Measurements from ENCODE around the gene ZNF70.

ZNF70 gene

GRCh38 chr22:23752090-23752691, 1.3 kb upstream of the ZNF70 start:
- TF ChIP-seq, protein P1, sequence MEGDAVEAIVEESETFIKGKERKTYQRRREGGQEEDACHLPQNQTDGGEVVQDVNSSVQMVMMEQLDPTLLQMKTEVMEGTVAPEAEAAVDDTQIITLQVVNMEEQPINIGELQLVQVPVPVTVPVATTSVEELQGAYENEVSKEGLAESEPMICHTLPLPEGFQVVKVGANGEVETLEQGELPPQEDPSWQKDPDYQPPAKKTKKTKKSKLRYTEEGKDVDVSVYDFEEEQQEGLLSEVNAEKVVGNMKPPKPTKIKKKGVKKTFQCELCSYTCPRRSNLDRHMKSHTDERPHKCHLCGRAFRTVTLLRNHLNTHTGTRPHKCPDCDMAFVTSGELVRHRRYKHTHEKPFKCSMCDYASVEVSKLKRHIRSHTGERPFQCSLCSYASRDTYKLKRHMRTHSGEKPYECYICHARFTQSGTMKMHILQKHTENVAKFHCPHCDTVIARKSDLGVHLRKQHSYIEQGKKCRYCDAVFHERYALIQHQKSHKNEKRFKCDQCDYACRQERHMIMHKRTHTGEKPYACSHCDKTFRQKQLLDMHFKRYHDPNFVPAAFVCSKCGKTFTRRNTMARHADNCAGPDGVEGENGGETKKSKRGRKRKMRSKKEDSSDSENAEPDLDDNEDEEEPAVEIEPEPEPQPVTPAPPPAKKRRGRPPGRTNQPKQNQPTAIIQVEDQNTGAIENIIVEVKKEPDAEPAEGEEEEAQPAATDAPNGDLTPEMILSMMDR (IDR thresholded peaks at IDR 0.05) = no peak
- no peak for TF ChIP-seq ZFX (IDR thresholded peaks at IDR 0.05; ENCODE audit: borderline replicate concordance)
- H3K27ac ChIP-seq = peak overlapping the region; percentile 97

DNA sequence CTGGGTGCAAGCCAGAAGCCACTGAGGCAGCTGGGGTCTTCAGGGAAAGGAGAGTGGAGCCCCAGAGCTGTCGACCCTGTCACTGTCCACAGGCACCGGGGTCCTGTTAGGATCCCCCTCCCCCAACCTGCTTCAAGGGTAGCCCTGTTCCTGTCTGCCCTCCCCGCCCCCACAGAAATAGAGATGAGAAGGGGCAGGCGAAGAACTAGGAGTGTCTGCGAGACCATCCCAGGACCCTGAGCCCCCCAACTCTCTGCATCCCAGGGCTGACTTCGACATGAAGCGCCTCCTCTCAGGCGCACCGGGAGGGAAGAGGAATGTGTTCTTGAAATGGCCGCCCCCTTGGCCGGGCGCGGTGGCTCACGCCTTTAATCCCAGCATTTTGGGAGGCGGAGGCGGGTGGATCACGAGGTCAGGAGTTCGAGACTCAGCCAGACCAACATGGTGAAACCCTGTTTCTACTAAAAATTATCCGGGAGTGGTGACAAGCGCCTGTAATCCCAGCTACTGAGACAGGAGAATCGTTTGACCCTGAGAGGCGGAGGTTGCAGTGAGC, 607 bp upstream of the ZNF70 start:
- H3K27ac ChIP-seq = peak overlapping the region; percentile 97
- no peak for TF ChIP-seq ZFX (IDR thresholded peaks at IDR 0.05; ENCODE audit: borderline replicate concordance)
- TF ChIP-seq, protein P1 (IDR thresholded peaks at IDR 0.05) = no peak

GRCh38 chr22:23750367-23750713, 572 bp downstream of the ZNF70 start:
- peak overlapping the region; percentile 97 for H3K27ac ChIP-seq

DNA sequence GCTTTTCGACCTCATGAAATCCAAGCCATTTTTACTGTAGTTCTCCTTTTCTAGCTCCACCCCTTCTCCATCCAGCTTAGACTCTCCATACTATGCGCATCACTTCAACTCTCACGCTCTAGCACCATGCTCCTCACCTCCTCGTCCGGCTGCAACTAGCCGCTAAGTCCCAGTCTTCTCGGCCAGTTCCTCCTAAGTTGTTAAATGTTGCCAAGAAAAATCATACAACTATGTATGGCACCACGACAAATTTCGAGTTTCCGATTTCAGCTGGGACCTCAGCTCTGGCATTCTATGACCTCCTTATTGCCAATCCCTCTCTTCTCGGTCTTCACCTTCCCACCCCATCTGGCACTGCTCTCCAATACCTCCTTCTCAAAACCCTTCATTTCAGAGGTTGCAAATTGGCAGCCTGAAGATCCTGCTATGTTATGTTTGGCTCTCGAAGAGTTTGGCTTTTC, 1.0 kb downstream of the ZNF70 start:
- TF ChIP-seq, protein P1 (IDR thresholded peaks at IDR 0.05) = no peak
- TF ChIP-seq ZFX (IDR thresholded peaks at IDR 0.05; ENCODE audit: borderline replicate concordance) = no peak
- H3K27ac ChIP-seq = peak overlapping the region; percentile 97

More at GRCh38 chr22:23750367-23750713, 572 bp downstream of the ZNF70 start:
- TF ChIP-seq, protein P1 (IDR thresholded peaks at IDR 0.05) = no peak
- TF ChIP-seq ZFX (IDR thresholded peaks at IDR 0.05; ENCODE audit: borderline replicate concordance) = no peak

- TF ChIP-seq ZFX (IDR thresholded peaks at IDR 0.05; ENCODE audit: borderline replicate concordance) = no peak
- TF ChIP-seq, protein P1 (IDR thresholded peaks at IDR 0.05) = no peak
- H3K27ac ChIP-seq = no peak overlapping the region
These were observed 5.1 kb downstream of the ZNF70 start for GRCh38 chr22:23745791-23746190.

GRCh38 chr22:23744485-23744884, 6.4 kb downstream of the ZNF70 start:
- TF ChIP-seq, protein P1 (IDR thresholded peaks at IDR 0.05) = no peak
- TF ChIP-seq ZFX (IDR thresholded peaks at IDR 0.05; ENCODE audit: borderline replicate concordance) = no peak
- no peak overlapping the region for H3K27ac ChIP-seq

GRCh38 chr22:23744001-23744400, 6.9 kb downstream of the ZNF70 start:
- TF ChIP-seq ZFX (IDR thresholded peaks at IDR 0.05; ENCODE audit: borderline replicate concordance) = no peak
- TF ChIP-seq, protein P1 (IDR thresholded peaks at IDR 0.05) = no peak

More at GRCh38 chr22:23744001-23744400, 6.9 kb downstream of the ZNF70 start:
- H3K27ac ChIP-seq = no peak overlapping the region

All from 22Rv1 (cell line).